ENCODE data around the gene SPATA20. TPM values are rescaled to one million over a fixed set of nuclear protein-coding genes. Genes with fewer than 3 reads are reported as not detected.
A peak's percentile ranks its signal among the peaks of the same experiment; 100 is the strongest.

Gene SPATA20
- total RNA-seq, 2 experiments from 2014 or later = 29.9 to 35.2 TPM

- ATAC-seq (no peak), DNase-seq (no peak)
- Mint-ChIP-seq H3K36me3 (no peaks in the 10 kb centered on the region), H3K27me3 (peaks cover 4% of the 10 kb centered on the region), H3K4me1 (no peaks in the 10 kb centered on the region), H3K4me3 (no peak overlapping the region), H3K9me3 (ENCODE audit: low read depth) (no peaks in the 10 kb centered on the region), H3K27ac (no peak overlapping the region)
- CTCF ChIA-PET = no interaction called here
These were observed 51.5 kb downstream of the SPATA20 start for GRCh38 chr17:50598487-50598886.

GRCh38 chr17:50599606-50600005, 52.6 kb downstream of the SPATA20 start:
- H3K4me3 Mint-ChIP-seq = no peak overlapping the region
- H3K27ac Mint-ChIP-seq = no peak overlapping the region
- H3K27me3 Mint-ChIP-seq = peaks cover 4% of the 10 kb centered on the region
- H3K9me3 Mint-ChIP-seq (ENCODE audit: low read depth) = no peaks in the 10 kb centered on the region
- ATAC-seq (no peak), DNase-seq (no peak)
- H3K4me1 Mint-ChIP-seq = no peaks in the 10 kb centered on the region
- H3K36me3 Mint-ChIP-seq = no peaks in the 10 kb centered on the region
- CTCF ChIA-PET = no interaction called here

- H3K27me3 Mint-ChIP-seq = peaks cover 12% of the 10 kb centered on the region
- ATAC-seq = no peak
- no peaks in the 10 kb centered on the region for H3K4me1 Mint-ChIP-seq
- no peaks in the 10 kb centered on the region for H3K9me3 Mint-ChIP-seq (ENCODE audit: low read depth)
- H3K4me3 Mint-ChIP-seq = no peak overlapping the region
- no peak for DNase-seq
- no peak overlapping the region for H3K27ac Mint-ChIP-seq
- H3K36me3 Mint-ChIP-seq = no peaks in the 10 kb centered on the region
- CTCF ChIA-PET = no interaction called here
These were observed 54.9 kb downstream of the SPATA20 start for GRCh38 chr17:50601823-50602375.

- ATAC-seq (no peak), DNase-seq (no peak)
- H3K27me3 Mint-ChIP-seq = peaks cover 17% of the 10 kb centered on the region
- no peaks in the 10 kb centered on the region for H3K36me3 Mint-ChIP-seq
- H3K4me3 Mint-ChIP-seq = no peak overlapping the region
- no peaks in the 10 kb centered on the region for H3K9me3 Mint-ChIP-seq (ENCODE audit: low read depth)
- CTCF ChIA-PET = no interaction called here
- no peak overlapping the region for H3K27ac Mint-ChIP-seq
- H3K4me1 Mint-ChIP-seq = no peaks in the 10 kb centered on the region
These were observed 55.9 kb downstream of the SPATA20 start for GRCh38 chr17:50602836-50603235.

- Mint-ChIP-seq H3K4me3 (no peak overlapping the region), H3K27me3 (peaks cover 16% of the 10 kb centered on the region), H3K36me3 (no peaks in the 10 kb centered on the region), H3K27ac (no peak overlapping the region), H3K9me3 (ENCODE audit: low read depth) (no peaks in the 10 kb centered on the region), H3K4me1 (no peaks in the 10 kb centered on the region)
- CTCF ChIA-PET = no interaction called here
- ATAC-seq (peak; percentile 46), DNase-seq (no peak)
These were observed 56.4 kb downstream of the SPATA20 start for GRCh38 chr17:50603340-50603739.

- ATAC-seq = no peak
- no peaks in the 10 kb centered on the region for H3K9me3 Mint-ChIP-seq (ENCODE audit: low read depth)
- H3K27me3 Mint-ChIP-seq = peaks cover 13% of the 10 kb centered on the region
- CTCF ChIA-PET = interaction anchor here (1.7 kb wide), 1 partner anchor 26 kb away, joined by 4 read pairs; no protein-coding TSS in a partner anchor
- H3K27ac Mint-ChIP-seq = no peak overlapping the region
- no peaks in the 10 kb centered on the region for H3K4me1 Mint-ChIP-seq
- no peaks in the 10 kb centered on the region for H3K36me3 Mint-ChIP-seq
- H3K4me3 Mint-ChIP-seq = no peak overlapping the region
- no peak for DNase-seq
These were observed 57.5 kb downstream of the SPATA20 start for GRCh38 chr17:50604513-50604912.

GRCh38 chr17:50605429-50605828, 58.5 kb downstream of the SPATA20 start:
- no peaks in the 10 kb centered on the region for H3K4me1 Mint-ChIP-seq
- peaks cover 16% of the 10 kb centered on the region for H3K27me3 Mint-ChIP-seq

More at GRCh38 chr17:50605429-50605828, 58.5 kb downstream of the SPATA20 start:
- CTCF ChIA-PET = interaction anchor here (1.7 kb wide), 1 partner anchor 25 kb away, joined by 4 read pairs; no protein-coding TSS in a partner anchor
- no peaks in the 10 kb centered on the region for H3K9me3 Mint-ChIP-seq (ENCODE audit: low read depth)
- H3K36me3 Mint-ChIP-seq = no peaks in the 10 kb centered on the region
- ATAC-seq (no peak), DNase-seq (no peak)
- no peak overlapping the region for H3K27ac Mint-ChIP-seq
- H3K4me3 Mint-ChIP-seq = no peak overlapping the region

Other genes starting within 250 kb of the SPATA20 start
- gene XYLT2, start 201.0 kb upstream of the SPATA20 start, total RNA-seq = 10 to 100 TPM; 33.1 to 38.2 TPM
- 10 to 100 TPM; 65.7 to 81.8 TPM for gene MRPL27, start 174.0 kb upstream of the SPATA20 start, total RNA-seq
- 10 to 100 TPM; 34.0 to 40.8 TPM for gene EME1, start 173.9 kb upstream of the SPATA20 start, total RNA-seq
- gene LRRC59, start 149.7 kb upstream of the SPATA20 start, total RNA-seq = 10 to 100 TPM; 71.5 to 82.6 TPM
- 10 to 100 TPM; 34.6 to 49.4 TPM for gene ACSF2, start 121.0 kb upstream of the SPATA20 start, total RNA-seq
- not detected for gene CHAD, start 78.3 kb upstream of the SPATA20 start, total RNA-seq
- 10 to 100 TPM; 30.3 to 33.2 TPM for gene RSAD1, start 68.3 kb upstream of the SPATA20 start, total RNA-seq
- 10 to 100 TPM in 1 of 2 experiments, 1 to 10 TPM in 1; 6.7 to 13.9 TPM for gene MYCBPAP, start 38.7 kb upstream of the SPATA20 start, total RNA-seq
- gene EPN3, start 14.4 kb upstream of the SPATA20 start, total RNA-seq = not detected
- gene CACNA1G, start 13.5 kb downstream of the SPATA20 start, total RNA-seq = not detected
- gene ABCC3, start 87.7 kb downstream of the SPATA20 start, total RNA-seq = not detected
- 10 to 100 TPM; 30.5 to 39.3 TPM for gene ANKRD40, start 160.7 kb downstream of the SPATA20 start, total RNA-seq
- gene LUC7L3, start 172.4 kb downstream of the SPATA20 start, total RNA-seq = 100 to 1,000 TPM; 147 to 193 TPM
- gene ANKRD40CL, start 220.3 kb downstream of the SPATA20 start, total RNA-seq = not detected

Data from activated CD8-positive, alpha-beta memory T cell treated with anti-CD3 and anti-CD28 coated beads, Interleukin-2, amount 10 ng/mL, durations not matched to agents 7 days and 5 days (primary cell).